ENCODE results near the gene SH3BP5. TPM values are rescaled to one million over a fixed set of nuclear protein-coding genes. Genes with fewer than 3 reads are reported as not detected.

The SH3BP5 gene
- total RNA-seq, 1 donor from 2014 or later: 10.5 TPM

DNA sequence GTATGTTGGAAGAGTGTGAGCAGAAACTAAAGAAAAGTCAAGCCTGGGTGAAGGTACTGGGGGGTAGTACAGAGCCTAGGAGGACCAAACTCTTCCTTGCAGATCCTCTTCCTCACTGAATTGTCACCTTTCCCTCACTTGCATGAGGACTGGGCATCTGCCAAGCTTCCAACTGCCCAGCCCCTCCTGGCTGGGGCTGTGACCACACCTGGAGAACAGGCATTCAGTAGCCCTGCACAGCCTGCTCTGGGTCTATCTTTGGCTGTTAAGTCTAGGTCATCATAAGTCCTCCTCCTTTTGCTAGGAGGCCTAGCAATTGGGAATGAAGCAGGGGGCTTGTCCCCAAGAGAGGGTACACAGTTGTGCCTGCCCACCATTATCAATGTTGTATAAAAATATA, 71.1 kb downstream of the SH3BP5 start:
- DNase-seq (ENCODE audit: low spot score) (no peak), ATAC-seq (peak; percentile 12)

DNA sequence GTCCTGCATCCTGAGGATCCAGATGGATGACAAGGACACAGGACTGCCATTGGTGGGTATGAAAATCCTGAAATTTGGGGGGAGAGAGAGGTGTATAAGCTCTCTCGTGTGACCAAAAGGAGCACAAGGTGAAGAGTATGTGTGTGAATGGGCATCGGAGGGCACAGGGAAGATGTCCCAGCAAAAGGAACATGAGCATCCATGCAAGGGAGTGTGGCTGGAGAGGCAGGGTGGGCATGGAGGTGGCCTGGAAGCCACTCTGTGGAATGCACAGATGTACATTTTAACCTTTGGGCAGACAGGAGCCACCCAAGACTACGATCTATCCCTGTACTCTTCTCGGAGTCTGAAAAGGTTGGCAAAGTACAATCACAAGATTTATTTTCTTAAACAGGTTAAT, 71.9 kb downstream of the SH3BP5 start:
- DNase-seq (ENCODE audit: low spot score) (no peak), ATAC-seq (no peak)

DNA sequence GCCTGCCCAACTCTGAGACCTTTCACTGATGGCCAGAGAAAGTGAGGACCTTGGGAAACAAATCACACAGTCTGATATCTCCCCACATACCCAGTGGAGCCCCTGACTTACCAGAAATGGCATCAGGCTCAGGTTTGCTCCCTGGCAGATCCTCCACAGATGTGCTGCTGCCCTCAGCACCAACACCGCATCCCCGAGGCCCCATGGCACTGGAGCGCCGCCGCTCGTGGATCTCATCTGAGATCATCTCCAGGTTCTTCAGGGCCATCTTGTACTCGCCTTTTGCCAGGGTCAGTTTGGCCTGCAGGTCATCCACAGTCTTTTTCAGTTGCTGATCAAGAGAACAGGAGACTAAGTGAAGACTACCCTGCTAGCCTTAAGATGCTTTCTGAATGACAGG, 73.7 kb downstream of the SH3BP5 start:
- DNase-seq (ENCODE audit: low spot score) (no peak), ATAC-seq (no peak)

DNA sequence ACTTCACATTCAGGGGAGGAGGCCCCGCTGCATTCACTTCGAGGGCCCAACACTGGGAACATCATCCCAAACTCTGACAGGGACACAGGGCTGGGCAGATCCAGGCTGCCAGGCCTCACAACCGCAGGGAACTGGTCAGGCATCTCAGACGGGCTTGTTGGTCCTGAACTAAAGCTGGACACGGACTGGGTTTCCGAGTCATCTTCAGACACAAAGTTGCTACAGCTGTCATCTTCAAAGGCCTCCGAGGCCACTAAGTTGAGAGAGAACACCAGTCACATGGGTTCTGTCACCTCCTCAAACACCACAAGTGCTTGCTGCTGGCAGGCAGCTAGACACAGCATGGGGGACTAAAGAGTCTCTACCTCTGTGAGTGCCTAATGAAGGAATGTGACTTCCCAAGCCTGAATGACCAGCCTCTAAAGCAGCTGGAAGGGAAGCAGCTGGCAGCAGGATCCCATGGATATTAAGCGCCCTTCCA, 75.5 kb downstream of the SH3BP5 start:
- ATAC-seq (no peak), DNase-seq (ENCODE audit: low spot score) (no peak)

DNA sequence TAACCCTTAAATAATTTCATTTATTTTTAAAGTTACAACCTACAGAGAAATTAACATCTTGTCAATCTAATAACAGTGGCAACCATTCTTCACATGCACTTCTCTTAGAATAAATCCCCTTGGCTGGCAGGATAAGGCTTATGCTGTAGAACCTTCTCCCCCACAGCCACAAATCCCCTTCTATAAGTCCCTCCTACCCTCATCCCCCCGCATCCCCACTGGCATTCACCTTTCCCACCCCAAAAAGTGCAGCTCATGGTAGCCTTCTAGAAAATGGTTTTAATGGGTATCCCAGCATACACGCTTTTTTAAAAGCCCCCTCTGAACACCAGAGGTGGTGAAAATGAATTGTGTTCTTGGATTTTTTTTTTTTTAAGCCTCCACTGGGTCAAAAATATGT, 77.2 kb downstream of the SH3BP5 start:
- DNase-seq (ENCODE audit: low spot score) (no peak), ATAC-seq (no peak)

DNA sequence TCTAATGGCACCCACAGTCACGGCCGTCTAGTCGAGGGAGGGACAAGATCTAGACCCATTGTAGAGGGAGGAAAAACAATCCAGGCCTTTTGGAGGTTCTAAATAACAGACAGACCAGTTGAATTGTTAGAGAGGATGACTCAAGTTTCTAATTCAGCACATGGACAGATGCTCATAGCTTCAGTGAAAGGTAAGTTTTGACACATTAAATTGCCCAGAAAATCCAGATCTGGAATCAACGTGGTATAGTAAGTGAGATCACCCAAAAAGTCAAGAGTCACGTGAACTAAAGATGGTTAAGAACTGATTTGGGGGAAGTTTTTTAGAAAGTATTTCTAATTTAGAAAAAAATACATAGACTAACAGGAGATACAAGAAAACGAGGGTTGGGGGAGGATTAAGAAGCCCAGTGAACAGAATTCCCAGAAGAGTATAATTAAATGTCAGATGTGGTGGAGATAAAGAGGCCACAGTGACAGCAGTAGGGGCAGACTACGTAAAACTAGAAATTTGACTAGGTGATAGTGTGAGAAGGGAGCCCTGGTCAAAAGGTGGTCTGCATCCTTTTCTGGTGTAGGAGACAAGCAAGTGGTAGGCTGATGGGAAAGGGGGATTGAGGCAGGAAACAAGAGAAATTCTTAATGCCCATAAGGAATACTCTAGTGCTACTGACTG, 79.2 kb downstream of the SH3BP5 start:
- ATAC-seq (no peak), DNase-seq (ENCODE audit: low spot score) (no peak)

DNA sequence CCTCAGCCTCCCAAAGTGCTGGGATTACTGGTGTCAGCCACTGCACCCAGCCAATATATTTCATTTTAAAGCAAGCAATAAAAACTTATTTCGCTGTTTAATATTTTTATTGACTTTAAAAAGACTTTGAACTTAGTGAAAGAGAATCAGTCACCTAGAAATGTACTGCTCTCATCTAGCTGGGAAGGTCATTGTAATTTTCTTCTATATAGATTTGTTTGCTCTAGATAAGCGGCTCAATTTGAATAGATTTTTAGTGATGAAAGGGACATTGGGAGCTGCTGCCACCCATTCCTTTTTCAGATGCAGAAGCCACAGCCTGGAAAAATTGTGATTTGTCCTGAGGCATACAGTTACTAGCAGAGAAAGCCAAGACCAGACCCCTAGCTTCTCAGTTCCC, 86.2 kb downstream of the SH3BP5 start:
- no peak for ATAC-seq
- no peak for DNase-seq (ENCODE audit: low spot score)

DNA sequence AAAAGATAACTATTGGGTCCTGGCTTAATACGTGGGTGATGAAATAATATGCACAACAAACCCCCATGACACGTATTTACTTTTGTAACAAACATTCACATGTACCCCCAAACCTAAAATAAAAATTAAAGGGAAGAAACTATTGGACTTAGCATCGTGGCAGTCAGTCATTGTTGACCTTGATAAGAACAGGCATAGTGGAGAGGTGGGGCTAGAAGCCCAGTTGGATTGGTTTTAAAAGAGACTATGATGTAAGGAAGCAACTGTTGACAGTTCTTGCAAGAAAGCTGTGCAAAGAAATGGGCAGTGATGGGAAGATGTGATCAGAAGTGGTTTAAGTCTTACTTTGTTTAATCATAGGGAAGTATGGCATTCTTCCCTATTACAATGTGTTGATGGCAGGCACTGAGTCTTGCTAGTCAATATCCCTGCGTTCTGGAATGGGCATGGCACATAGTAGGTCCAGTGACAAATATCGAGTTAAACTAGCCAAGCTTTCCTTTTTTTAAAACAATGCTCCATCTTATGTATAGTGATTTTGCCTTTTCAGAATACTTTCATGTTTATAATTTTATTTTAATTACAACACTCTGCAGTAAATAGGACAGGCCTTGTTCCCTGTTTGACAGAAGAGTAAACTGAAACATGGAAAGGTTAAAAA, 88.4 kb downstream of the SH3BP5 start:
- no peak for DNase-seq (ENCODE audit: low spot score)
- ATAC-seq: no peak

DNA sequence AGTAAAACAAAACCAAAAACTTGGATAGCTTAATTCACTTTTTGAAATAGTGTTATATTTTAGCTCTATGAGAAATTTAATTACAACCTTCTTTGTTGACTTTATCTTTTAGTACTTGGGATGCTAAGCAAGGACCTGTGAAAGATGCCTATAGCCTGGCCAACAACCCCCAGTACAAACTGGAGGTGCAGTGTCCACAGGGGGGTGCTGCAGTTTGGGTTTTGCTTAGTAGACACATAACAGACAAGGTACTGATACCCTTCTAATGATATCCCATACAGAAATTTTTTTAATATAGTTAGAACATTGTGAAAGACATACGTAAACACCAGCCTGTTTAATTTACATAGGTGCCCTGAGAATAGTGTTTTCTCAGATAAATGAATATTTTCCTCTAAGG, 91.0 kb downstream of the SH3BP5 start:
- DNase-seq (ENCODE audit: low spot score): no peak
- ATAC-seq: peak; percentile 51

DNA sequence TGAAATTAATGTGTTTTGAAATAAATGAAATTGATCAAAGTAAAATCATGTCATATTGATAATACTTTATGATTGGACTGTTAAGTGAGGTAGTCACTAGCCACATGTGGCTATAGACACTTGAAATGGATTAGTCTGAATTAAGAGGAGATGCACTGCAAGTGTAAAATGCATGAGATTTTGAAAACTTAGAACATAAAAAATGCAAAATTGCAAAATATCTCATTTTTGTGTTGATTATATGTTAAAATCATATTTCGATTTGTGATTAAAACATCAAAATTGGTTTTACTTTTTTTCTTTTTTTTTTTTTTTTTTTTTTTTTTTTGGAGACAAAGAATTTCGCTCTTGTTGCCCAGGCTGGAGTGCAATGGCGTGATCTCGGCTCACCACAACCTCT, 103.1 kb downstream of the SH3BP5 start:
- ATAC-seq (no peak), DNase-seq (ENCODE audit: low spot score) (no peak)

DNA sequence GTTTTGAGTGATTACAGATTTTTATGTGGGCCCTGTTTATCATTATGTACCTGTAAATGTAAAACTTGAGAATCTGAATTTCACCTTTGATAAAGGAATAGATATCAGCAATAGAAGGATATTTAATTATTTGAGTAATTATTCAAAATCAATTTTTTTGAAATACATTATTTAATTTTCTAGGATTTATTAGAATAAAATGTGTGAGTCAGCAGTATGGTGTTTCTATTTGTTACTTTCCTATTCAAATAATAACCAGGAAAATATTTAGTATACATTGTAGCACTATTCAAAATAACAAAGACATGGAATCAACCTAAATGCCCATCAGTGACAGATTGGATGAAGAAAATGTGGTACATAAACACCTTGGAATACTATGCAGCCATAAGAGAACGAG, 104.2 kb downstream of the SH3BP5 start:
- DNase-seq (ENCODE audit: low spot score) (no peak), ATAC-seq (no peak)

DNA sequence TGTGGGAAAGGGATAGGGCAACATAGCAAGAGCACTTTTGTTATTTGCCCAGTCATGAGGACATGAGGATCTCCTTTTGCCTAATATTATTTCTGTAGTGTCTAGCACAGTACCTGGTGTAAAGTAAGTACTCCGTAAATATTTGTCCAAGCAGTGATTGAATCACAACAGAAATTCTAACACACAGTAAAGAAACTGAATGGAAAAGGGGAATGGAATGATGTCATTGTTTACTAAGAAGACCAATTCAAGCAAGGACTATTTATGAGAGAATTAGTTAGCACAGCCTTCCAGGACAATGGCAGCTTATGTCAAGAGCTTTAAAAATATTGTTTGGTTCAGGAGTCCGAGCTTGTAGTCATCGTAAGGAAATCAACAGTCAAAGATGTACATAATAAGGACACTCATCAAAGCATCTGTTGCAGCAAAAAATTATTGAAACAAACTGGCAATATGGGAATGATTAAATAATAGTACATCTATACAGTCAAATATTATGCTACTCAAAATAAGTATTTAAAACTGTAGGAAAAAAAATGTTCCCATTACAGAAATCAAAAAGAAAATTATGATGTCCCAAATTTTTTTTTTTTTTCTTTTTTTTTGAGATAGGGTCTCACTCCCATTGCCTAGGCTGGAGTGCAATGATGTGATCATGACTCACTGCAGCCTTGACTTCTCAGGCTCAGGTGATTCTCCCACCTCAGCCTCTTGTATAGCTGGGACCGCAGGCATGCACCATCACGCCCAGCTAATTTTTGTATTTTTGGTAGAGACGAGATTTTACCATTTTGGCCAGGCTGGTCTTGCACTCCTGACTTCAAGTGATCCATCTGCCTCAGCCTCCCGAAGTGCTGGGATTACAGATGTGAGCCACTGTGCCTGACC, 108.5 kb downstream of the SH3BP5 start:
- DNase-seq (ENCODE audit: low spot score): no peak
- ATAC-seq: no peak

DNA sequence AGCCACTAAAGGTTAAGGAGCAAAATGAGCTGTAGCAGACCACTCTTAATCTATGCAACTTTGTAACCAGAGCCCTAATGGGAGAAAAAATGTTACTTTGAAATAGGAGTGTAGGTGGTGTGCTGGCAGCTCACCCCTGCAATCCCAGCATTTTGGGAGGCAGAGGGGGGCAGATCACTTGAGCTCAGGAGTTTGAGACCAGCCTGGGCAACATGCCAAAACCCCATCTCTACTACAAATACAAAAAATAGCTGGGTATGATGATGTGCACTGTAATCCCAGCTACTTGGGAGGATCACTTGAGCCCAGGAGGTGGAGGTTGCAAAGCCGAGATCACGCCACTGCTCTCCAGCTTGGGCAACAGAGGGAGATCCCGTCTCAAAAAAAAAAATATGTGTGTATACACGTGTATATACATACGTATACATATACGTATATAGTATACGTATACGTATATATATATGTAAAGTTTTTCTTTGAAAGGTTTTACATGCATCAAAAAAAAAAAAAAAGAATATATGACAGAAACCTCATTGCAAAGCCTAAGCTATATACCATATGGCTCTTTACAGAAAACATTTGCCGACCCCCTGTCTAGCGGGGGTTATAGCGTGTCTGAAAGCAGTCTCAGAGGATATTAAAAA, 110.7 kb downstream of the SH3BP5 start:
- ATAC-seq: no peak

DNA sequence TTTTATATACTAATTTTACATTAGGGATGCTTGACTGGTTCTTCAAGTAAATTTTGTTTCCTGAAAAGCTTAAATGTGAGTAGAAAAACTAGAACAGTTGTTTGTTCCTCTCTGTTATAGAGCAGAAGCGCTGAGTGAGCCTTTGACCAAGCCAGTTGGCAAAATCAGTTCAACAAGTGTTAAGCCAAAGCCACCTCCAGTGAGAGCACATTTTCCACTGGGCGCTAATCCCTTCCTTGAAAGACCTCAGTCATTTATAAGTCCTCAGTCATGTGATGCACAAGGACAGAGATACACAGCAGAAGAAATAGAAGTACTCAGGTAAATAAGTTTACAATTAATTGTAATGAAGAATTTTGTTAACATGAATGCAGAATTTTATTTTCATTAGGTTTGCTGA, 111.7 kb downstream of the SH3BP5 start:
- no peak for ATAC-seq

More for the DNA sequence above, 110.7 kb downstream of the SH3BP5 start:
- no peak for DNase-seq (ENCODE audit: low spot score)

DNA sequence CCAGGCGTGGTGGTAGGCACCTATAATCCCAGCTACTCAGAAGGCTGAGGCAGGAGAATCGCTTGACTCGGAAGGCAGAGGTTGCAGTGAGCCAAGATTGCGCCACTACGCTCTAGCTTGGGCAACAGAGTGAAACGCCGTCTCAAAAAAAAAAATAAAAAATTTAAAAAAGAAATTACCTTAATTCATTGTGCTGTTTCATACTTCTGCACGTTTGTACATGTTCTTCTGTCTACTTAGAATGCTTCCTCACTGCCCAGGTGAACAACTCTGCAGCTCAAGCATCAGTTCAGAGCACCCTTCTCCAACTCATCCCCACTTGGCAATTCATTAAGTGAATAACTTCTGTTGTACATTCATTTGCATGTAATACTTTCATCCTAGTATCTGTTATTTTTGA, 112.3 kb downstream of the SH3BP5 start:
- ATAC-seq (peak; percentile 26), DNase-seq (ENCODE audit: low spot score) (no peak)

More for the DNA sequence above, 111.7 kb downstream of the SH3BP5 start:
- DNase-seq (ENCODE audit: low spot score): no peak

DNA sequence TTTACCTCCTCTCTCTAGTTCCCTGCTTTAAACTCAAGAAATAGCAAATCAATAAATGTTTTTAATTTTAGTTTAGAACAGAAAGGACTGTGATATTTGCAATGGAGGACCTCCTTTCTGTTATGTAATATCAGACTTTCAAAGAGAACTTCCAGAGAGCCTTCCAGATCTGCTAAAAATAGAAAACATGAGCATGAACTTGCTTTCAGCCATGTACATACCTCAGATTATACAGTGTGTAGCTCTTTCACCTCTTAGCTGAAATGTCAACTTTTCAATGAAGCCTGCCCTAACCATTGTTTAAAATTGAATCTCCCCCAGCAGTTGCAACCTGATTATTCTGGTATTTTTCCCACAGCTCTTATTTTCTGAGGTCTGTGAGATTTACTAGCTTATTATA, 113.7 kb downstream of the SH3BP5 start:
- ATAC-seq (no peak), DNase-seq (ENCODE audit: low spot score) (no peak)

DNA sequence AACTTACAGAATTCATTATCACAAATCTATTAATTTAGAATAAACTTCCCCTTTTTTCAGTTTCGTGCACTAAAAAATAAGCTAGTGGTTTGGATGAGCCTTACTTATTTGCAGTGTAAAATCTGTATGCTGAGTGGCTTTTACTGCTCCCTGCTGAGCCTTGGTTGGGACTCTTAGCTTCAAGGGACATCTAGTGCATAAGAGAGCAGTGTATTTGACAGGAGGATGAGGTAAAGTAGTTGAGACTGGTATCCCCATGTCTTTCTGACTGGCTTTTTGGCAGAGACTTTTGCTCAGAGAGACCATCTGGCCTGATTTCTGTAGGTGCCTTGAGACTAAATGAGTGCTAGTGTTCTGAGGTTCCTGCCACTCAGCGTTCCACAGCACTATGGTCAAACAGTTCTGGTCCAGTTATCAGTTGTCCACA, 114.5 kb downstream of the SH3BP5 start:
- ATAC-seq (no peak), DNase-seq (ENCODE audit: low spot score) (no peak)

DNA sequence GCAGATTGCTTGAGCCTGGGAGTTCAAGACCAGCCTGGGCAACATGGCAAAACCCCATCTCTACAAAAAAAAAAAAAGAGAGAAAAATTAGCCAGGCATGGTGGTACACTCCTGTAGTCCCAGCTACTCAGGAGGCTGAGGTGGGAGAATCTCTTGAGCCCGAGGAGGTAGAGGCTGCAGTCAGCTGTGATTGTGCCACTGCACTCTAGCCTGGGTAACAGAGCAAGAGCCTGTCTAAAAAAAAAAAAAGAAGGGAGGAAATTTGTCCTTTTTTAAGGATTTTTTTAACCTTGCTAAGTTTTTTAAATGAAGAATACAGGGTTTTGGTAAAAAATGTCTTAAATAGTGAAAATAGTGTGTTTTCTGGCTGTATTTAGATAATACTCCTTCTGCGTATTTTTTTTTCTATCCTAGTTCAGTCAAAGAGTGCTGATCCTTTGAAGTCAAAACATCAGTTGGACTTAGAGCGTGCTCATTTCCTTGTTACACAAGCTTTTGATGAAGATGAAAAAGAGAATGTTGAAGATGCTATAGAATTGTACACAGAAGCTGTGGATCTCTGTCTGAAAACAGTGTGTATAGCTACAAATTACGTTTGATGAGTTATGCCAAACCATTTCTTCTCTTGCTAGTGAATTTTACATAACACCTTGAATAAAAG, 115.2 kb downstream of the SH3BP5 start:
- DNase-seq (ENCODE audit: low spot score): no peak

DNA sequence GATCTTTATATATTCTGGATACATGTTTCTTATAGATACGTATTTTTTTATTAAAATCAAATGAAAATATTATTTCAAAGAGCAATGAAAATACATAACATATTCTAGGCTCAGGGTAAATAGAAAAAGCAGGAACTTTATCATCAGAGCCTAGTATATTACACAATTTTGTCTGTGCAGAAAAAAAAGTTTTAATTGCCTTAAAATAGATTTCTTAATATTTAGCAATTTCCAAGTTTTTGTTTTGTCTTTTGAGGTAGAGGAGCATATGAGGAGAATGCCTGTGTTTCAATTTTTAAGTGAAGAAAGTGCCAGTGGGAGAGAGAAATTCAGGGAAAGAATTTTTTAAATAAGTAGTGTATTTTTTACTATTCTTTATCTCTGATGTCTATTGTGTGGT, 115.9 kb downstream of the SH3BP5 start:
- DNase-seq (ENCODE audit: low spot score): no peak
- no peak for ATAC-seq

More for the DNA sequence above, 115.2 kb downstream of the SH3BP5 start:
- ATAC-seq: no peak

DNA sequence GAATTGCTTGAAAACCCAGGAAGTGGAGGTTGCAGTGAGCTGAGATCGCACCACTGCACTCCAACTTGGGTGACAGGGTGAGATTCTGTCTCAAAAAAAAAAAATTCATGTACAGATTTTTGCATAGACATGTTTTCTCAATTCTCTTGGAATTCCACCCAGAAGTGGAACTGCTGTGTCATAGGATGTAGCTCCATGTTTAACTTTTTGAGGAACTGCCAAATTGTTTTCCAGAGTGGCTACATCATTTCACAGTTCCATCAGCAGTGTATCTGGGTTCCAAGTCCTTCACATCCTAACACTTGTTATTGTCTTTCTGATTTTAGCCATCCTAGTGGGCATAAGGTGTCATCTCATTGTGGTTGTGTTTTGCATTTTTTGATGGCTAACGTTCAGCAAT, 116.4 kb downstream of the SH3BP5 start:
- no peak for DNase-seq (ENCODE audit: low spot score)
- peak; percentile 29 for ATAC-seq

DNA sequence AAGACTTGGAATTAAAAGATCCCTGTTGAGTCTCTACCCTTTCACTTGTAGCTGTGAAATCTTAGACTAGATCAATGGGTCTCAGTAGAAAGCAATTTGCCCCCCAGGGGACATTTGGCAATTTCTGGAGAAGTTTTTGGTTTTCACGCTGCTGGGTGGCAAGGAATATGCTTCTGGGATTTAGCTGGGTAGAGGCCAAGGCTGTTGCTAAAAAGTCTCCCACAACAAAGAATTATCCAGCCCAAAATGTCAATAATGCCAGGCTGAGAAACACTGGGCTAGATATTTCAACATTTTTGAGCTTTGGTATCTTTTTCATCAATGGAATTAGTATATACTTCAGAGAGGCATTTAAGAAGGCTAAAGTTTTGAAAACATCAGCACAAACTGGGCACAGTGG, 117.6 kb downstream of the SH3BP5 start:
- ATAC-seq (peak; percentile 53), DNase-seq (ENCODE audit: low spot score) (no peak)

Measured in left lobe of liver (tissue), 2 donors.